NCI-H526 treated with DMSO at 0.1 percent for 48 hours (cell line): Measurements from ENCODE around the gene SHISAL2A.

Experiments used
- DNase-seq: peaks from one replicate; lab custom pipeline; 2025; lab: John Stamatoyannopoulos, UW

The SHISAL2A gene

DNA sequence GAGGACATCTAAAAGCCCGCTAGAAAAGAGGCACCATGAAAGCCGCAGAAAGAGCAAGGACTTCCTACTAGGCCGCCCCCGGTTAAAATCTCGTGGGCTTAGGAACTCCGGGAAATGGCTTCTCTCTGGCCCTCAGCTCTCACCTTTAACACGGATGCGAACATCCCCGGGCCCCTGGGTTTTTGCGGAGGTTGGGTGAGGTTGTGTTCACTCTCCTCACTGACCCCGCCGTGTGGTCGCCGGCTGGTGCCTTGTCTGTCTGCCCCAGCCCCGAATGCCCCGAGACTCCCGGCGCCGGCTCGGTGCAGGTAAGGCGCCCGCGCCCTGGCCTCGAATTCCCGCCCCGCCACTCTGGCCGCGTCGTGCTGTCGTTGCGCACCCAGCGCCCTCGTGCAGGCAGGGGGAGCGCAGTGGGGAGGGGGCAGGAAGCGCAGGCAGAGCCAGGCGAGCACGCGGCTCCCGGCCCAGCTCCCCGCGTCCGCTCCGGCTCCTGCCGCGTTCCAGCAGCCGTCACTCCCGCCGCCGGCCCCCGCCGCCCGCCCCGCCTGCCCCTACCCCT, at the start of gene SHISAL2A:
TSS of gene SHISAL2A (plus strand) at position 437 of the 559 bp plus-strand sequence. CDS start 326 bp downstream, outside the sequence.
- DNase-seq, result no peak

DNA sequence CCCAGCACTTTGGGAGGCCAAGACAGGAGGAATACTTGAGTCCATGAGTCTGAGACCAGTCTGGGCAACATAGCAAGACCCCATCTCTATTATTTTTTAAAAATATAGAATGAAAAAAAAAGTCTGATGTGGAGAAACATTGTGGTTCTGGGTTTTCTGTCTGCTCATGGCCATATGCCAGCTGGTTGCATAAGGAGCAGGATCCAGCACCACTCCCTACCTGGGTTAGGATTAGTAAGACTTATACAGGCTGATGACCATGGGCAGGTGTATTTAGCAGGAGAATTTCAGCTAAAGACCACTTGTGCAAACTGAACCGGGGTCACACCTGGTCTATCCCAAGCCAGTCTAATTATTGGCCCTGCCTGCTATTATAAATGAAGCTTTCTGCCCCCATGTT, 47.5 kb upstream of the SHISAL2A start:
- DNase-seq, result no peak

DNA sequence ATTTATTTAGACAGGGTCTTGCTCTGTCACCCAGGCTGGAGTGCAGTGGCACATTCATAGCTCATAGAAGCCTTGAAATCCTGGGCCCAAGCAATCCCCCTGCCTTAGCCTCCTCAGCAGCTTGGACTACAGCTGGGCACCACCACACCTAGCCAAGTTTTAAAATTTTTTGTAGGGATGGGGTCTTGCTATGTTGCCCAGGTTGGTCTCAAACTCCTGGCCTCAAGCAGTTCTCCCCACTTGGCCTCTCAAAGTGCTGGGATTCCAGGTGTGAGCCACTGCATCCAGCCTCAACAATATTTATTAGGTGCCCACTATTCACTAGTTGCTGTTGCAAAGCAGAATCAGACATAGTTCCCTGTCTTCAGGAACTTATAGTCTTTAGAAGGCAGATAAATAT, 44.9 kb upstream of the SHISAL2A start:
- no peak for DNase-seq

DNA sequence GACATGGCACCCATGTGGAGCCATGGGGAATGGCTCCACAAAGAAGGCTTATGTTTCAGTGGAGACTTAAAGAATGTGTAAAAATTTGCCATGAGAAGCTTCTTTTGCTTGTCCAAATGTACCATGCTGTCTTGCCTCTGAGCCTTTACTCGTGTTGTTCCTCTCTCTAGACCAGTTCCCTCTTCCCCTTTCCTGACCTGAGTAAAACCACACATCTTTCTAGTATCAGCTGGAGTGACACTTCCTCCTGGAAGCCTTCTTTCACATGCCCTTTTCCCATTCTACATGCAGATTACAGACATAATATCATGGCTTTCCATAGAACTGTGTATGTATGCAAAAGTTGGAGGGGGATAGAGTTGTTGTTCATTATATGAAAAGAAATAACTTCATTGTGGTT, 44.4 kb upstream of the SHISAL2A start:
- no peak for DNase-seq

DNA sequence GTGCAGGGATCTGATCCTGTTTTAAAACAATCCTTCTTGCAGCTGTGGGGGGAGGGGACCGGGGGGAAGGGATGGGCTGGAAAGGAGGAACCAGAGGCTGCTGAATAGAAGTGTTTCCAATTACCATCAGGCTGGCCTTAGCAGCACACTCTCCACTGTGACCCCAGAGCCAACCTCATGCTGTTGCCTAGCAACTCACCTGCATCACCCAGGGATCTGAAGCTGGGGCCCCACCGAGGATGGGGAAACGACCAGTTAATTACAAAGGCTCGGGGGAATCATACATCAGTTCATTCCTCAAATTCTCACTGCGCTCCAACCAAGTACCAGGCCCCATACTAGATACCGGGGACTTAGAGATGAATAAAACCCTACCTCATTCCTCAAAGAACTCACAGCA, 42.7 kb upstream of the SHISAL2A start:
- no peak for DNase-seq

DNA sequence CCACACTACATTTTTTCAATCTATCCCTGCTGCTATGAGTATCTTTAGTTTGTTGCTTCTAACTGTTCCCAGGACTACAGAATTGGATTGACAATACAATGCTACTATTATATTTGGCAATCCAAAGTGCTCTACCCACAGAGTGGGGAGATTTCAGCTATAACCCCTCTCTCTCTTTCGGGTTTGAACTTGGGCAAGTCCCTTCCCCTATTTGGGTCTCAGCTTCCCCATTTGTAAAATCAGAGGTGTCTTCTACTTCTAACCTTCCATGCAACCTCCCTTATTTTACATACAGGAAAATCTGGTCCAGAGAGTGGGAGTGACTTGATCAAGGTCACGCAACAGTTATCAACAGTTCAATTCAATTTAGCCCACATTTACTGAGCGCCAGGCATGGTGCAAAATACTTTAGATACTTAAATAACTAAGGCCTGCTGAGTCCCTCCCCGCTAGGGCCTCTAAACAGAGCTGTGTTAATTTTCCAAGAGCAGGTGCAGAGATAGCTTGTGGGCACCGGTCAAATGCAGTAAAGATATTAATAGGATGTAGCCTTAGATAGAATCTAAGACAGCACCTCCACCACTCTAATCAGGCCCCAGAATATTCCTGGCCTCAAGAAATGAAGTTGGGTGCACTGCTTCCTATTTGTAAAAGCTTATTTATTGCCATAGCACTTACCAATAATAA, 40.2 kb upstream of the SHISAL2A start:
- no peak for DNase-seq

DNA sequence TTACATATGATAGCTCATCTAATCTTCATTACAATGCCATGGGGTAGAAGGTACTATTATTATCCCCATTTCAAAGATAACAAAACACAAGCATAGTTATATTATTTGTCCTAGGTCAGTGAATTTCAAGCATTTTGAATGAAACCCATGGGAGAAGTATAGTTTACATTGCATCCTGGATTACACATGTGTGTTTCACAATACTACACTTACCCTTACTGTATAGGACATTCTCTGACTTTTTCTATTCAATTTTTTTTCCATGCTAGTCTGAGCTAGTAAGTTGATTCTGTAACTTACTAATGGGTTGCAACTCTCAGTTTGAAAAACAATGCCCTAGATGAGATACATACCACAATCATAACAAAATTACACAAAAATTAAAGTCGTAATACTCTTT, 39.5 kb upstream of the SHISAL2A start:
- no peak for DNase-seq

DNA sequence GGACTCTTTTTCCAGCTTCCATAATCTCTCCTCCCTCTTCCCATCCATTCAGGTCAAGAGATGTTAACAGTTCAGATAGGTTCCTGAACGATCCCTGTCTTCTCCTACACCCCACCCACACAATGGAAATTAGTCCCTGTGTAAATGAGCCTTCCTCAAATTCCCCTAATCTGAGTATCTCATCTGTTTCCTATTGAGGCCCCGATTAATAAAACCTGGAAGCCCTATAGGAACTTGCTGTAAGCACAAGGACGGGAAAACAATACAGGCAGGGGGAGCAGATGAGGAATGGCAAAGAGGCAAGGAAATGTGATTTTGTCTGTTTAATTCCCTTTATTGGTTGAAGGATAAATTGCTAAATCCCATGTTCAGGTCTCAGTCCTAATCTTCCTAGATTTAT, 37.9 kb upstream of the SHISAL2A start:
- DNase-seq, result no peak

DNA sequence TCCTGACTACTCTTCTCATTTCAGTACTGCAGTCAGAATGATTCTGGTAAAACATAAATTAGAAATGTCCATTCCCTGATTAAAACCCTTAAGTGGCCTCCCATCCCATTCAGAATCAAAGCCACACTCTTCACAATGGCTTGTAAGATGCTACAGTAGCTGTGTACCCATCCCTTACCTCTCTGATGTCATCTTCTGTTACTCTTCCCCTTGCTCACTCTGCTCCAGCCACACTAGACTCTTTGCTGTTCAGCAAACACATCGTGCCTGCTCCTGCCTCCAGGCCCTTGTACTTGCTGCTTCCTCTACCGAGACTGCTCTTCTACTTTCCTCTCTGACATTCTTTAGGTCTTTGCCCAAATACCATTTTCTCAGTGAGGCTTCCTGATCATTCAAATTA, 35.1 kb upstream of the SHISAL2A start:
- no peak for DNase-seq

DNA sequence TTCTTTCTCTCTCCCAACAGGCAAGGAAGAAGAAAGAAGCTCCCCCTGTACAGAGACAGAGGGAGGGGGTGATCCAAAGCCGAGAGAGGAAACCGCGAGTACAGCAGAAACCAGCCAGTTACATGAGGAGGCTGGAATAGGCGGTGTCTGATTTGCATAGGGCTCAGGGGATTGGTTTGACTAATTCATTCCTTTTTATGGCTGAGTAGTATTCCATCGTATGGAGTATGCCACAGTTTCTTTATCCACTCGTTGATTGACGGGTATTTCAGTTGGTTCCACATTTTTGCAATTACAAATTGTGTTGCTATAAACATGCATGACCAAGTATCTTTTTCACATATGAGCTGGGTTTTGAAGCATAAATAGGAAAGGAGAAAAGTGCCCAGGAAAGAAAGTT, 34.2 kb upstream of the SHISAL2A start:
- DNase-seq, result no peak

DNA sequence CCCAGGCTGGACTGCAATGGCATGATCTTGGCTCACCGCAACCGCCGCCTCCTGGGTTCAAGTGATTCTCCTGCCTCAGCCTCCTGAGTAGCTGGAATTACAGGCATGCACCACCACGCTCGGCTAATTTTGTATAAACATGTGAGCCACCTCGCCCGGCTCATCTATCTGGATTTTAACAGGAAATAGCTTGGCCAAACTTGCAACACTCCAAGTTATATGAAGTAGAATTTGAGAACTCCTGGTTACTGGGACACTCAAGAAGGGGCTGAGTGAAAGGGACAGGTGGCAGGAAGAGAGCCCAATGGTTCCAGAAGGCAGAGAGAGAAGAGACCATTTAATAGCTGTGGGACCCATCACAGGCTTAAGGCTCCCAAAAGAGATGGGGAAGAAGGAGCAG, 33.7 kb upstream of the SHISAL2A start:
- no peak for DNase-seq

DNA sequence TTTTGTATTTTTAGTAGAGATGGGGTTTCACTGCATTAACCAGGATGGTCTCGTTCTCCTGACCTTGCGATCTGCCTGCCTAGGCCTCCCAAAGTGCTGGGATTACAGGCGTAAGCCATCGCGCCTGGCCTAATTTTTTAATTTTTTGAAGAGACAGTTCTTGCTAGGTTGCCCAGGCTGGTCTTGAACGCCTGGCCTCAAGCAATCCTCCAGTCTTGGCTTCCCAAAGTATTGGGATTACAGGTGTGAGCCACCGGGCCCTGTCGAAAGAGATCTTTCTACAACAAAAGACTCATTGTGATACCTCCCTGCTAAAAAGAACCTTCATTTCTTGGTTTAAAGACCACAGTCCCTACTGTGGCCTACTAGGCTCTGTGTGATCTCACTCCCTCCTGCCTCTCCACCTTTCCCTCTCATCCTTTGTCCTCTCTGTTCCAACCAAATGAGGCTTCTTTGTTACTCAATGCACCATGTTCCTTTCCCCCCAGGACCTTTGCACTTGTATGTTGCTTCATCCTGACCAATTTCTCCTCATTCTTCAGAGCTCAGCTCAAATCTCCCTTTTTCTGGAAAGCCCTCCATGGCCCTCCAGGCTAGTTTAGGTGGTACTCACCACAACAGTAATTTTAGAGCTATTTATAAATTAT, 32.3 kb upstream of the SHISAL2A start:
- no peak for DNase-seq

DNA sequence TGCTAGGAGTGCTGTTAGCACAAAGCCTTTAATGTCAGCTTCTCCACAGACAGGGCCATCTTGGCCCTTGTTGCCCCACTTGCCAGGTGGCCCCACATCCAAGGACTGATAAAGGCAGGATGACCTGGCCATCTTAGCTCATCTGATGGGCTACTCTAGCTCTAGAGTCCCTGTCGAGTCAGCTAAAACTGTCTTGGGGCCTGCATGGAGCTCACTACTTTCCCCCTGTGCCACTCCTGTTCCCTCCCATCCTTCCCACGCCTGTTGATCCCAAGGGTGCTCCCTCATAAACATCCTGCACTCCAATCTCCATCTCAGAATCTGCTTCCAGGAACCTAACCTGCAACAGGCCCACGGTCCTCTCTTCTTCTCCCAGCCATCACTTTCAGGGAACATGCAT, 31.4 kb upstream of the SHISAL2A start:
- no peak for DNase-seq

DNA sequence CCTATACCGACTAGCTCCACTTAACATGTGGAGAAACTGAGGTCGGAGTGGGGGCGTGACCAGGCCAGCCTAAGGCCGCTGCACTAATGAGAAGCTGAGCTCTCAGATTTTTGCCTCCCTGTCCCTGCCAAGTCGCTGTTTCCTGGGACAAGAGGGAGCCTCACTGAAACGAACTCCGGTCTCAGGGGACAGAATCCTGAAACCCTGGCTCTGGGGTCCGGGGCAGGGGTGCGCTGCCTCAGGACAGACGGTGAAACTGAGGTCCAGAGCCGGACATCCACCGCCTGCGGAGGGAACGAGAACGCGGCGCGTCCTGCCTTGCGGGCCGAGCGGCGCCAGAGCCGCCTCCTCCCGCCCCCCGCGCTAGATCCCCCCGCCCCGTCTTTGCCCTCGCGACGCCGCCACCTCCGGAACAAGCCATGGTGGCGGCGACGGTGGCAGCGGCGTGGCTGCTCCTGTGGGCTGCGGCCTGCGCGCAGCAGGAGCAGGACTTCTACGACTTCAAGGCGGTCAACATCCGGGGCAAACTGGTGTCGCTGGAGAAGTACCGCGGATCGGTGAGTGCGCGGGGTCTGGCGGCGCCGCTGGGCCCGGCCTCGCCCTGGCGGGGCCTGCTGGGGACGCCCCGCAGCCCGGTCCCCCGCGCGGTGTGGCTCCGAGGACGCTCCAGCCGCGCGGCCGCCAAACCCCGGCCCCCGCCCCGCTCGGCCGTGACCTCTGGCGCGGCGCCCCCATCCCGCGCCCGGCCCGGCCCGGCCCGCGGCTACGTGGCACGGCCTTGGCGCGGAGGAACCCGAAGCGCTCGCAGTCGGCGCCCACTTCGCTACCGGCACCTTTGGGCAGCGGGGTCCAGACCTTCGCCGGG, 30.7 kb upstream of the SHISAL2A start, which contains the start of gene GPX7:
TSS of gene GPX7 (plus strand) at position 381 of the 865 bp plus-strand sequence. CDS start at position 420, 39 bp downstream.
- peak; percentile 16 for DNase-seq

DNA sequence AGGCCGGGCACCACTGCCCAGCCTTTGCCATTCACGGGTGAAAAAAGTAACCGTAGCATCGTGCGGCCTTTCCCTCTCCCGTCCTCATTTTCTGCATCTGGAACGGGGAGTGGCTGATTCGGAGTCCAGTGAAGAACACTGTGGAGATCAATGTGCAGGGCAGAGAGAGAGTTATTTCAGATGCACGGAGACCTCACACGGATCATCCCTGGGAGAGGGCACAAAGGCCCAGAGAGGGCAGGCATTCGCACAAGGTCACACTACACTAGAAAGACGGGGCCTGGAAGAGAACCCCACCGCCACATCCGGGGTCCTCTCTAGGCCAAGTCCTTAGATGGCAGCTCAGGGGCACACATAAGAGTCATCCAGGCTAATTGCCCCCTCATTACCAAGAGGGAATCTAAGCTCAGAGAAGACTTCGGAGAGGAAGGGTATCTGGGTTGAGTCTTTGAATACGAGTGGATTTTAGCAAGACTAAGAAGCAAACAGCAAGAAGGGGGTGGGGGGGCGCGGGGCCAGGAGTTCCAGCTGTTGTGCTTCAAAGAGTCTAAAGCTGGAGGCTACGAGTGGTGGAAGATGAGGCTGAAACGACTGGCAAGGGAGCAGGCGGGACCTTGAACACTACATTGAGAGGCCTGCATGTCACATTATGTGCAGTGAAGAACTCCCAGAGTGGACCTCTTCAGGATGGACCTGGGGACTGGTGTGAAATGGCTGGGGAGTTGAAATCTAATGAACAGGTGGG, 29.9 kb upstream of the SHISAL2A start:
- no peak for DNase-seq

DNA sequence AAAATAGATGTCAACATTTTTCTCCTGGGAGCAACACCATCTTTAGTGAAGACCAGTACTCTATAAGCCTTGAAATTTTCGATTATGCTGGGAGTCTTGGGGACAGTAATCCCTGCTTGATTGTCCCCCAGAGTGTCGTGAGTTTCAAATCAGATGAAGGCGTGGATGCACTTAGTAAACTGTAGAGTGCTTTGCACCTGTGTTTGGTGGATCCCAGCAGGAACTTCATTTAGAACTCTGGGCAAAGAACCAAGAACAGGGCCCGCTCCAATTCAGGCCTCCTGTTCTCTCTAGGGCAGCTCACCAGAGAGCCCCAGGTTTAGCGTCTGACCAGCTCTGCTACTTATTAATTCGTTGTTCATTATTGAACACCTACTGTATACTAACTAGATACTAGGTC, 29.3 kb upstream of the SHISAL2A start:
- no peak for DNase-seq

DNA sequence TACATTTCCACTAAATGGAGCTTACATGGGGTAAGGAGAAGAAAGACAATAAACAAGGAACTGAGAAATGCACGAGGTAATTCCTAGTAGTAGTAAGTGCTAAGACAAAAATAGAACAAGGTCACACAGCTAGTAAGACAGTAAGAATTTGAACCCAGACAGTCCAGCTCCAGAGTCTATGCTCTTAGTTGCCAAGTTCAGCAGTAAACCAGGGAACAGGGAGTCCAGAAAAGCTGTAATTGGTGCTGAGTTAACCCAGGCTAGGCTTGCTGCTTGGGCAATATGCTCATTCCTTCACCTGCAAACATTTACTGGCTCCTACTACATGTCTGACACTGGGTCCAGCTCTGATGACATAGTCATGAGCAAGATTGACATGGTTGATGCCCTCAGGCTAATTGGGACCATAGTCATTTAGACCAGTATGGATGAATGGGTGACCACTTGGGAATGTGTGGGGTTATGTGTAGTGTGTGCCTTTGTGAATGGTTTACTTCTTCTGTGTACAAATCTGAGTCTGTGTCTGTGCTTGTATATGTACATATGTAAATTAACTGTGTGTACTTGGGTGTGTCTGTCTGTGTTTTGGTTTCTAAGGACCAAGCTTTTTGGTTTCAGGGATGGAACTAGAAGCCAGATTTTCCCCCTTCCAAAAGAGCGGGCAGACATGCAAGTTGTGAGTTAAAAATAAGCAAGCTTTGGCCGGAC, 28.8 kb upstream of the SHISAL2A start:
- DNase-seq, result peak; percentile 14

DNA sequence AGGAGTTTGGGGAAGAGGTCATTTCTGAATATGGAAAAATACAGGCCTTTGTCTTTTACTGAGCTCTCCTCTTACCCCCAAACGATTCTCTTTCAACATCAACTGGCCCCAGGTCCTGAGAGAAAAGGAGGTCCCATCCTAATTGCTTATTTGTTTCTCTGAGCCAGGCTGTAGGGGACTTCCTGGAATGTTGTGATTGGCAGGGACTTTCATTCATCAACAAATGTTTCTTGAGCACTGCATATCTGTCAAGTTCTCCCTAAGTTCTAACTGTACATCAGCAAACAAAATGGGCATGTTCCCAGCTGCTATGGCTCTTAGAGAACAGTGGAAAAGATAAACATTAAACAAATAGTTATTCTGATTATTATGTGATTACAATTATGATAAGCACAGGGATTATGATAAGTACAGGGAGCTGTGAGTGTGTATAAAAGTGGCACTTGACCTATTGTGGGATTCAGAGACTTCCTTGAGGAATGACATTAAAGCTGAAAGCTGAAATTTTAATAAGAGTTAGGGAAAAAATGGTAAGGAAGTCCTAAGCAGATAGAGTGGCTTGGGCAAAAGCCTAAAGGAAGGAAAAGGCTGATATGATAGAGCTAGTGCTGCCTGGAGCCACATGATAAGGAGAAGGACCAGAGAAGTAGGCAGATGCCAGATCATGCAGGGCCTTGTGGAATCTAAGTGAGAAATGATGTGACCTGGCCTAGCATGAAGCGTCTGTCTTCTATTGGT, 19.2 kb upstream of the SHISAL2A start:
- no peak for DNase-seq

DNA sequence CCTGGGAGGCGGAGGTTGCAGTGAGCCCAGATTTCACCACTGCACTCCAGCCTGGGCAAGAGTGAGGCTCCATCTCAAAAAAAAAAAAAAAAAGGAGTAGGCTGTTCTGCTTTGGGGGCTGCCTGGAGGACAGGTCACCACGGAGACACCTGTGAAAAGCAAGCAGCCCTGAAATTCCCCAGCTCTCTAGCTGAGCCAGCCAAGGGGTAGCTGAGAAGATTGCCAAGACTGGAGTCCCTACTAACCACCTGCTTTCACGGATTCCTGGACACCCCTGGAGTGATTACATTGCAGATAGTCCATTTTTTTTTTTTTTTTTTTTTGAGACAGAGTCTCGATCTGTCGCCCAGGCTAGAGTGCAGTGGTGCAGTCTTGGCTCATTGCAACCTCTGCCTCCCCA, 18.3 kb upstream of the SHISAL2A start:
- no peak for DNase-seq

DNA sequence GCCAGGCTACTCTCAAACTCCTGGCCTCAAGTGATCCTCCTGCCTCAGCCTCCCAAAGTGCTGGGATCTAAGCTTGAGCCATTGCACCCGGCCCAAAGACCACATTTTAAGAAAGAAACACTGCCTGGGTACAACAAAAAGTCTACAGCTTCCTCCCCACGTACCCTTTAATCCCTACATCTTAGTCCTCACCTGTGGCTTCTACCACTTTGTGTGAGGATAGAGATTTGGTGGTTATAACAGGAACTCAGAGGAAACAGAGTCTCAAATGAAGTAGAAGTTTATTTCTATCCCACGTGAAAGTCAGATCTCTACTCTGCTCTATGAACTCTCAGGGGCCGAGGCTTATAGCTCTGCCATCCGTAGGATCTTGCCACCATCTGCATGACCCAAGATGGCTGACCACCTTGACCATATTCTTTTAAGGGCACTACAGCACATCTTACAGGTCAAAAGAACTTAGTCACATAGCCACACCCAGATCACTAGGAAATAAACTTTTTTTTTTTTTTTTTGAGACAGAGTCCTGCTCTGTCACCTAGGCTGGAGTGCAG, 17.4 kb upstream of the SHISAL2A start:
- DNase-seq, result no peak
